ENCODE data around the gene OR2T8.

Gene OR2T8

GRCh38 chr1:247962911-247963588, 43.0 kb downstream of the OR2T8 start:
- DNase-seq: no peak

- no peak for DNase-seq
Observed at GRCh38 chr1:247964933-247965332, 44.9 kb downstream of the OR2T8 start, which contains the start of gene OR2AK2. Gene OR2AK2, plus strand, starts transcription at chr1:247965233. Its CDS starts 144 bp downstream, at chr1:247965377.

- DNase-seq: no peak
Observed at GRCh38 chr1:247966532-247967204, 46.6 kb downstream of the OR2T8 start.

Measured in femur (tissue), 1 donor.